ENCODE results near the gene OTUB1. TPM values are rescaled to one million over a fixed set of nuclear protein-coding genes. Genes with fewer than 3 reads are reported as not detected.
"Not testable (repeated sequence)": the region's sequence is repeated elsewhere in the genome, so short reads cannot be mapped to it uniquely, and the experiment has no call there.

OTUB1 gene
- total RNA-seq, 1 experiment from 2014 or later, result 96.9 TPM

GRCh38 chr11:63970902-63971301, 15.3 kb upstream of the OTUB1 start:
- Mint-ChIP-seq H3K4me1 (ENCODE audit: low read depth, unreplicated experiment) (peaks cover 4% of the 10 kb centered on the region), H3K9me3 (ENCODE audit: low read depth, unreplicated experiment) (peaks cover 4% of the 10 kb centered on the region), H3K27ac (ENCODE audit: unreplicated experiment) (no peak overlapping the region), H3K36me3 (ENCODE audit: insufficient read depth, unreplicated experiment) (peaks cover 32% of the 10 kb centered on the region), H3K27me3 (ENCODE audit: unreplicated experiment) (peaks cover 12% of the 10 kb centered on the region), H3K4me3 (ENCODE audit: low read depth, unreplicated experiment) (no peak overlapping the region)
- no TSS peak for BruUV-seq (replicated peaks)
- no peak for DNase-seq
- no peak for TF ChIP-seq CTCF (IDR thresholded peaks at IDR 0.05; ENCODE audit: unreplicated experiment)
- intact Hi-C loops (cut with micrococcal nuclease; ENCODE audit: unreplicated experiment), result no loop called here
- CTCF ChIA-PET, result no interaction called here

- Mint-ChIP-seq H3K27ac (ENCODE audit: unreplicated experiment) (peak overlapping the region; percentile 66), H3K4me3 (ENCODE audit: low read depth, unreplicated experiment) (peak overlapping the region; percentile 99), H3K4me1 (ENCODE audit: low read depth, unreplicated experiment) (peaks cover 14% of the 10 kb centered on the region), H3K36me3 (ENCODE audit: insufficient read depth, unreplicated experiment) (peaks cover 35% of the 10 kb centered on the region), H3K27me3 (ENCODE audit: unreplicated experiment) (peaks cover 12% of the 10 kb centered on the region)
- H3K9me3 Mint-ChIP-seq (ENCODE audit: low read depth, unreplicated experiment); DNase-seq; intact Hi-C loops (cut with micrococcal nuclease; ENCODE audit: unreplicated experiment); BruUV-seq (replicated peaks): not testable (repeated sequence)
- CTCF ChIA-PET, result interaction anchor here (1.0 kb wide), 1 partner anchor 28 kb away, joined by 5 read pairs; no protein-coding TSS in a partner anchor
Observed at GRCh38 chr11:63973912-63974258, 12.4 kb upstream of the OTUB1 start.

- Mint-ChIP-seq H3K4me1 (ENCODE audit: low read depth, unreplicated experiment) (peaks cover 14% of the 10 kb centered on the region), H3K27me3 (ENCODE audit: unreplicated experiment) (peaks cover 7% of the 10 kb centered on the region), H3K9me3 (ENCODE audit: low read depth, unreplicated experiment) (peaks cover 4% of the 10 kb centered on the region), H3K36me3 (ENCODE audit: insufficient read depth, unreplicated experiment) (peaks cover 37% of the 10 kb centered on the region), H3K4me3 (ENCODE audit: low read depth, unreplicated experiment) (peak within 1 kb of the TSS; percentile 99), H3K27ac (ENCODE audit: unreplicated experiment) (peak within 1 kb of the TSS; percentile 66)
- intact Hi-C loops (cut with micrococcal nuclease; ENCODE audit: unreplicated experiment), result no loop called here
- CTCF ChIA-PET, result interaction anchor here (0.7 to 1.0 kb wide), 3 partner anchors 29 to 137 kb away, joined by 3 to 5 read pairs (median 3); no protein-coding TSS in a partner anchor
- peak; percentile 96 for DNase-seq
- BruUV-seq (replicated peaks), result TSS peak; percentile 90
- no peak for TF ChIP-seq CTCF (IDR thresholded peaks at IDR 0.05; ENCODE audit: unreplicated experiment)
Observed at GRCh38 chr11:63974259-63975143, 11.7 kb upstream of the OTUB1 start, which contains the start of gene COX8A. Gene COX8A (plus strand): TSS chr11:63974620. CDS start chr11:63974681, 61 bp downstream.

GRCh38 chr11:63978551-63979239, 7.5 kb upstream of the OTUB1 start:
- CTCF ChIA-PET, result no interaction called here
- no peak for TF ChIP-seq CTCF (IDR thresholded peaks at IDR 0.05; ENCODE audit: unreplicated experiment)
- DNase-seq, result no peak
- BruUV-seq (replicated peaks), result no TSS peak
- H3K36me3 Mint-ChIP-seq (ENCODE audit: insufficient read depth, unreplicated experiment), result peaks cover 36% of the 10 kb centered on the region
- intact Hi-C loops (cut with micrococcal nuclease; ENCODE audit: unreplicated experiment), result no loop called here
- H3K4me1 Mint-ChIP-seq (ENCODE audit: low read depth, unreplicated experiment), result peaks cover 14% of the 10 kb centered on the region
- no peak overlapping the region for H3K4me3 Mint-ChIP-seq (ENCODE audit: low read depth, unreplicated experiment)
- H3K27me3 Mint-ChIP-seq (ENCODE audit: unreplicated experiment), result no peaks in the 10 kb centered on the region
- no peak overlapping the region for H3K27ac Mint-ChIP-seq (ENCODE audit: unreplicated experiment)
- no peaks in the 10 kb centered on the region for H3K9me3 Mint-ChIP-seq (ENCODE audit: low read depth, unreplicated experiment)

Measured in Calu3 (cell line).